ENCODE measurements around the gene GMFB. TPM values are rescaled to one million over a fixed set of nuclear protein-coding genes. Genes with fewer than 3 reads are reported as not detected.
"Not testable (repeated sequence)": the region's sequence is repeated elsewhere in the genome, so short reads cannot be mapped to it uniquely, and the experiment has no call there.

GMFB gene
- polyA plus RNA-seq, 1 donor = 58.5 TPM

- no peaks in the 10 kb centered on the region for H3K4me1 ChIP-seq (ENCODE audit: control insufficient read depth, insufficient read depth, low read length)
- DNase-seq = no peak
- peaks cover 5% of the 10 kb centered on the region for H3K36me3 ChIP-seq (ENCODE audit: control insufficient read depth, insufficient read depth, low read length)
- no peaks in the 10 kb centered on the region for H3K27me3 ChIP-seq (ENCODE audit: control insufficient read depth, insufficient read depth, low read length)
- WGBS (ENCODE audit: insufficient coverage, low lambda C conversion rate) = no CpG with 5 or more reads among the region's 4 CpGs
- H3K4me3 ChIP-seq (ENCODE audit: low read length) = no peak overlapping the region
- H3K27ac ChIP-seq (ENCODE audit: low read length) = no peak overlapping the region
- H3K9me3 ChIP-seq (ENCODE audit: control insufficient read depth, low read depth, low read length) = no peaks in the 10 kb centered on the region
These were observed 50.1 kb downstream of the GMFB start for GRCh38 chr14:54438703-54439102.

DNA sequence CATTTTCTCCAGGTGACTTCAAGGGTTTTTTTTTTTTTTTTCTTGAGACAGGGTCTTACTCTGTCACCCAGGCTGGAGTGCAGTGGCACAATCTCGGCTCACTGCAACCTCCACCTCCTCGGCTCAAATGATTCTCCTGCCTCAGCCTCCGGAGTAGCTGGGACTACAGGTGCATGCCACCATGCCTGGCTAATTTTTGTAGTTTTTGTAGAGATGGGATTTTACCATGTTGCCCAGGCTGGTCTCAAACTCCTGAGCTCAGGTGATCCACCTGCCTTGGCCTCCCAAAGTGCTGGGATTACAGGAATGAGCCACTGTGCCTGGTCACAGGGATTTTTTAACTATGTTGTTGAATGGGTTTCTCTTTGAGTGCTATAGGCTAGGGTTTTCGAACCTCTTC, 50.8 kb downstream of the GMFB start:
- H3K9me3 ChIP-seq (ENCODE audit: control insufficient read depth, low read depth, low read length); H3K36me3 ChIP-seq (ENCODE audit: control insufficient read depth, insufficient read depth, low read length); DNase-seq; H3K27ac ChIP-seq (ENCODE audit: low read length); H3K4me3 ChIP-seq (ENCODE audit: low read length); H3K4me1 ChIP-seq (ENCODE audit: control insufficient read depth, insufficient read depth, low read length); H3K27me3 ChIP-seq (ENCODE audit: control insufficient read depth, insufficient read depth, low read length): not testable (repeated sequence)
- WGBS (ENCODE audit: insufficient coverage, low lambda C conversion rate) = no CpG with 5 or more reads among the region's 4 CpGs

GRCh38 chr14:54435500-54435981, 53.2 kb downstream of the GMFB start:
- Histone ChIP-seq H3K9me3 (ENCODE audit: control insufficient read depth, low read depth, low read length) (no peaks in the 10 kb centered on the region), H3K36me3 (ENCODE audit: control insufficient read depth, insufficient read depth, low read length) (peaks cover 6% of the 10 kb centered on the region), H3K4me3 (ENCODE audit: low read length) (no peak overlapping the region), H3K4me1 (ENCODE audit: control insufficient read depth, insufficient read depth, low read length) (peaks cover 2% of the 10 kb centered on the region), H3K27me3 (ENCODE audit: control insufficient read depth, insufficient read depth, low read length) (no peaks in the 10 kb centered on the region), H3K27ac (ENCODE audit: low read length) (no peak overlapping the region)
- WGBS (ENCODE audit: insufficient coverage, low lambda C conversion rate) = 87% methylated on average over 3 of the region's 4 CpGs
- DNase-seq = peak in 1 of 2 donors; percentile 19

DNA sequence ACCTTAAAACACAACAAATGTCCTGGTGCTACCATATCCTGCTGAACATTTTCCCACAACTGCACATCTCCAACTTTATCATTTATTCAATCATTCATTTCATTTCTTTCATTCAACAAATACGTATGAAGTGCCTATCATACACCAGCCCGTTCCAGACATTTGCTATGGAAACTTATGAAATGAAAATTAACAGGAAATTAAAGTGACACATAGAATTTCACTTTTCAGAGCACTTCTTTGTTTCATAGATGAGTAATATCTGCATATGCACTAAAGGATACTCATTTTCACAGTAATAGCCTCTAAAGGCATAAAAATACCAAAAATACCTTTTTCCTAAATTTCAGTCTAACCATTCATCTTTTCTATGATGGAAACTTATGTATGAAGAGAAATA, 60.3 kb downstream of the GMFB start:
- Histone ChIP-seq H3K4me3 (ENCODE audit: low read length) (no peak overlapping the region), H3K4me1 (ENCODE audit: control insufficient read depth, insufficient read depth, low read length) (peaks cover 7% of the 10 kb centered on the region), H3K9me3 (ENCODE audit: control insufficient read depth, low read depth, low read length) (no peaks in the 10 kb centered on the region), H3K27me3 (ENCODE audit: control insufficient read depth, insufficient read depth, low read length) (no peaks in the 10 kb centered on the region), H3K27ac (ENCODE audit: low read length) (no peak overlapping the region), H3K36me3 (ENCODE audit: control insufficient read depth, insufficient read depth, low read length) (peaks cover 25% of the 10 kb centered on the region)
- no CpG with 5 or more reads among the region's 2 CpGs for WGBS (ENCODE audit: insufficient coverage, low lambda C conversion rate)
- DNase-seq = no peak

- Histone ChIP-seq H3K4me1 (ENCODE audit: control insufficient read depth, insufficient read depth, low read length) (peaks cover 7% of the 10 kb centered on the region), H3K36me3 (ENCODE audit: control insufficient read depth, insufficient read depth, low read length) (peaks cover 25% of the 10 kb centered on the region), H3K9me3 (ENCODE audit: control insufficient read depth, low read depth, low read length) (no peaks in the 10 kb centered on the region), H3K4me3 (ENCODE audit: low read length) (no peak overlapping the region), H3K27me3 (ENCODE audit: control insufficient read depth, insufficient read depth, low read length) (no peaks in the 10 kb centered on the region), H3K27ac (ENCODE audit: low read length) (no peak overlapping the region)
- 100% methylated on average over 1 of the region's 3 CpGs for WGBS (ENCODE audit: insufficient coverage, low lambda C conversion rate)
- DNase-seq = no peak
These were observed 60.9 kb downstream of the GMFB start for GRCh38 chr14:54427871-54428270.

DNA sequence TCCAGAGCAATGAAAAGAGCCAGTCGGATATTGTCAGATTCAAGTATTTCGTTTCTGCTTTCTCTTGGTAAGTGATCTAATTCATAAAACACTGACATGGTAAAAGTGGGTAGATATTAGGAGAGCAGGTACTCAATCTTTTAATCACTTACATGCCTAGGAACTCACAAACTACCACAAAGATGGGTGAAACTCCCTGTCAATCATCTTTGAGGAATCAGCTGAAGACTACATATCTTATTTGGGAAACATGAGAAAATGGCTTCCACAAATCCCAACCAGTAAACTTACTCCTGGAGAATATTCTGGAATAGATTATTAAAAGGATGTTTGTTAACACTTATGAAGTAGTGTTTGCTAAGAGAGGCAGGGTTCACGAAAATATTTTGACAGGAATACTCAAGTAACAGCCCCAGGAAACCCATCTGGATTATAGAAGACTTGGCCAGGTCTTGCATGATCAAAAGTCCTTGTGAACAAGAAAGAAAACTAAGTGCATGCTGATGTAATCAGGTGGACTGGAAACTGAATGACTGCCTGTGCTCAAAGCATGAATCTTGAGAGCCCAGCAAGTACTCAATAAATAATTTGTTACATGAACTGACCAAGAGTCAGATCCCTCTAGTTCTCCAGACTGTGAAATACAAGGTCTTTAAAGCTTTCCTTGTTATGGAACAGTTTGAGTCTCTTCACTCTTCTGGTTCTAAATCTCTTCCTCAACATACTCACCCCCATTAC, 63.1 kb downstream of the GMFB start:
- Histone ChIP-seq H3K9me3 (ENCODE audit: control insufficient read depth, low read depth, low read length) (no peaks in the 10 kb centered on the region), H3K27ac (ENCODE audit: low read length) (no peak overlapping the region), H3K4me1 (ENCODE audit: control insufficient read depth, insufficient read depth, low read length) (peaks cover 5% of the 10 kb centered on the region), H3K27me3 (ENCODE audit: control insufficient read depth, insufficient read depth, low read length) (no peaks in the 10 kb centered on the region), H3K4me3 (ENCODE audit: low read length) (no peak overlapping the region), H3K36me3 (ENCODE audit: control insufficient read depth, insufficient read depth, low read length) (peaks cover 25% of the 10 kb centered on the region)
- no peak for DNase-seq
- WGBS (ENCODE audit: insufficient coverage, low lambda C conversion rate) = no CpG with 5 or more reads among the region's 3 CpGs

- no CpG with 5 or more reads among the region's 2 CpGs for WGBS (ENCODE audit: insufficient coverage, low lambda C conversion rate)
- no peaks in the 10 kb centered on the region for H3K9me3 ChIP-seq (ENCODE audit: control insufficient read depth, low read depth, low read length)
- peaks cover 21% of the 10 kb centered on the region for H3K36me3 ChIP-seq (ENCODE audit: control insufficient read depth, insufficient read depth, low read length)
These were observed 63.7 kb downstream of the GMFB start for GRCh38 chr14:54425068-54425467.

More at GRCh38 chr14:54425068-54425467, 63.7 kb downstream of the GMFB start:
- H3K27ac ChIP-seq (ENCODE audit: low read length) = no peak overlapping the region
- DNase-seq = peak in 1 of 2 donors; percentile 22
- H3K4me3 ChIP-seq (ENCODE audit: low read length) = no peak overlapping the region
- no peaks in the 10 kb centered on the region for H3K27me3 ChIP-seq (ENCODE audit: control insufficient read depth, insufficient read depth, low read length)
- peaks cover 5% of the 10 kb centered on the region for H3K4me1 ChIP-seq (ENCODE audit: control insufficient read depth, insufficient read depth, low read length)

Other genes starting within 250 kb of the GMFB start
- 15.1 TPM for gene CDKN3, start 92.0 kb downstream of the GMFB start, polyA plus RNA-seq
- 196 TPM for gene CNIH1, start 47.6 kb downstream of the GMFB start, polyA plus RNA-seq
- gene CGRRF1, start 20.9 kb upstream of the GMFB start, polyA plus RNA-seq = 16.0 TPM
- gene SAMD4A, start 78.1 kb upstream of the GMFB start, polyA plus RNA-seq = 17.7 TPM

All from large intestine (tissue), 3 donors.